DMS114 treated with DMSO at 0.1 percent for 48 hours (cell line): ENCODE data around the gene CAD.

Source experiments
- DNase-seq: peaks from one replicate; lab custom pipeline; 2025; ENCODE audit not compliant: unreplicated experiment; lab: John Stamatoyannopoulos, UW

Gene CAD

GRCh38 chr2:27222407-27222806 is 5.2 kb downstream of the CAD start:
- DNase-seq: no peak

GRCh38 chr2:27223416-27223815 is 6.2 kb downstream of the CAD start:
- no peak for DNase-seq

GRCh38 chr2:27225526-27225925 is 8.4 kb downstream of the CAD start:
- no peak for DNase-seq

GRCh38 chr2:27227501-27227900 is 10.3 kb downstream of the CAD start:
- DNase-seq: no peak

GRCh38 chr2:27231921-27232320 is 14.8 kb downstream of the CAD start:
- no peak for DNase-seq

- DNase-seq: no peak
These were observed 16.2 kb downstream of the CAD start for GRCh38 chr2:27233341-27233740.

- no peak for DNase-seq
These were observed 19.0 kb downstream of the CAD start for GRCh38 chr2:27236136-27236535.

- no peak for DNase-seq
These were observed 19.5 kb downstream of the CAD start for GRCh38 chr2:27236626-27237025.

GRCh38 chr2:27237341-27237945 is 20.3 kb downstream of the CAD start:
- no peak for DNase-seq

GRCh38 chr2:27238976-27239375 is 21.8 kb downstream of the CAD start:
- DNase-seq: no peak

GRCh38 chr2:27240406-27240805 is 23.2 kb downstream of the CAD start:
- DNase-seq: no peak

GRCh38 chr2:27241761-27242613 is 24.8 kb downstream of the CAD start:
- DNase-seq: no peak

- DNase-seq: no peak
These were observed 25.4 kb downstream of the CAD start for GRCh38 chr2:27242614-27242951.

GRCh38 chr2:27243391-27244130 is 26.4 kb downstream of the CAD start:
- no peak for DNase-seq

GRCh38 chr2:27245116-27245515 is 27.9 kb downstream of the CAD start:
- no peak for DNase-seq

- DNase-seq: no peak
These were observed 28.5 kb downstream of the CAD start for GRCh38 chr2:27245626-27246025.

- no peak for DNase-seq
These were observed 30.7 kb downstream of the CAD start for GRCh38 chr2:27247893-27248292.

GRCh38 chr2:27249159-27249890 is 32.2 kb downstream of the CAD start:
- DNase-seq: no peak

- no peak for DNase-seq
These were observed 32.9 kb downstream of the CAD start for GRCh38 chr2:27249891-27250651.

- DNase-seq: no peak
These were observed 33.6 kb downstream of the CAD start for GRCh38 chr2:27250652-27251379.
